Prostate gland (tissue), 2 donors: ENCODE measurements around the gene VIPR2. TPM values are rescaled to one million over a fixed set of nuclear protein-coding genes. Genes with fewer than 3 reads are reported as not detected.

Experiments used
- DNase-seq: peaks from one replicate; pipeline ENCODE4 v3.0.0-alpha.2; 2019; ENCODE audit warnings: low spot score
- H3K27ac ChIP-seq, 2 donors: fragments of 200-600 bp; sonication (generic); 2 replicates each; pipeline ENCODE4 v1.5.1; 2017 to 2019
- H3K27me3 ChIP-seq: fragments of 200-600 bp; sonication (generic); replicated peaks from 2 replicates; pipeline ENCODE4 v1.5.1; 2019; ENCODE audit not compliant: insufficient read depth
- H3K36me3 ChIP-seq, 2 donors: fragments of 200-600 bp; sonication (generic); 1 replicate in 1 of 2; 2 replicates in 1 of 2; pipeline versions ENCODE4 v1.5.1 to v1.8.1; 2017 to 2019
- H3K4me1 ChIP-seq: fragments of 200-600 bp; sonication (generic); replicated peaks from 2 replicates; pipeline ENCODE4 v1.5.1; 2019
- H3K4me3 ChIP-seq, 2 donors: fragments of 200-600 bp; sonication (generic); 2 replicates each; pipeline ENCODE4 v1.5.1; 2017 to 2019
- H3K9me3 ChIP-seq: fragments of 200-600 bp; sonication (generic); 2 replicates; pipeline ENCODE4 v1.5.1; 2017
- POLR2A ChIP-seq: fragments of 450-650 bp; IDR thresholded peaks from one replicate; pipeline ENCODE4 v1.6.1; 2016; ENCODE audit warnings: antibody characterized with exemption, mild to moderate bottlenecking
- POLR2AphosphoS5 ChIP-seq: sonication (generic); formaldehyde crosslinking; IDR thresholded peaks from one replicate; pipeline ENCODE4 v1.6.1; 2017; ENCODE audit warnings: antibody characterized with exemption
- WGBS: methylation state at CpG from one replicate; pipeline ENCODE4 v1.1.5; 2018; 5-methylcytosine and 5-hydroxymethylcytosine counted together
- intact Hi-C: fragments of 100-400 bp; cut with DNase I; formaldehyde crosslinking; loops from one replicate; pipeline ENCODE4 v1.14.2; 2022
- total RNA-seq, 2 donors: library from RNA; depleted of rRNA; stranded (reverse); fragments of >200 nt; gene quantifications; one replicate each; pipeline ENCODE4 v1.1.0, GENCODE V29; 2016
- TF ChIP-seq, protein P1 (sequence below), 4 experiments: fragments of 200-600 bp in 2 of 4; fragments of 450-650 bp in 2 of 4; sonication (generic) in 2 of 4; IDR thresholded peaks; 1 replicate in 3 of 4; 2 replicates in 1 of 4; pipeline ENCODE4 v1.5.1; 2016 to 2019; ENCODE audit warnings: antibody characterized with exemption in 4 of 4, mild to moderate bottlenecking in 2 of 4, moderate library complexity in 2 of 4

The VIPR2 gene
- total RNA-seq, 2 donors from 2014 or later: 1.0 to 13.5 TPM

- H3K9me3 ChIP-seq: no peaks in the 10 kb centered on the region
- TF ChIP-seq POLR2A (no peak), POLR2AphosphoS5 (no peak)
- TF ChIP-seq, protein P1, sequence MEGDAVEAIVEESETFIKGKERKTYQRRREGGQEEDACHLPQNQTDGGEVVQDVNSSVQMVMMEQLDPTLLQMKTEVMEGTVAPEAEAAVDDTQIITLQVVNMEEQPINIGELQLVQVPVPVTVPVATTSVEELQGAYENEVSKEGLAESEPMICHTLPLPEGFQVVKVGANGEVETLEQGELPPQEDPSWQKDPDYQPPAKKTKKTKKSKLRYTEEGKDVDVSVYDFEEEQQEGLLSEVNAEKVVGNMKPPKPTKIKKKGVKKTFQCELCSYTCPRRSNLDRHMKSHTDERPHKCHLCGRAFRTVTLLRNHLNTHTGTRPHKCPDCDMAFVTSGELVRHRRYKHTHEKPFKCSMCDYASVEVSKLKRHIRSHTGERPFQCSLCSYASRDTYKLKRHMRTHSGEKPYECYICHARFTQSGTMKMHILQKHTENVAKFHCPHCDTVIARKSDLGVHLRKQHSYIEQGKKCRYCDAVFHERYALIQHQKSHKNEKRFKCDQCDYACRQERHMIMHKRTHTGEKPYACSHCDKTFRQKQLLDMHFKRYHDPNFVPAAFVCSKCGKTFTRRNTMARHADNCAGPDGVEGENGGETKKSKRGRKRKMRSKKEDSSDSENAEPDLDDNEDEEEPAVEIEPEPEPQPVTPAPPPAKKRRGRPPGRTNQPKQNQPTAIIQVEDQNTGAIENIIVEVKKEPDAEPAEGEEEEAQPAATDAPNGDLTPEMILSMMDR (IDR thresholded peaks at IDR 0.05): no peak
- DNase-seq: no peak
- no peaks in the 10 kb centered on the region for H3K4me1 ChIP-seq
- no peaks in the 10 kb centered on the region for H3K27me3 ChIP-seq
- no peak overlapping the region for H3K27ac ChIP-seq
- intact Hi-C loops: no loop called here
- H3K36me3 ChIP-seq: no peaks in the 10 kb centered on the region
- no peak overlapping the region for H3K4me3 ChIP-seq
- WGBS: 89% methylated on average over 17 of the region's 17 CpGs
Observed at GRCh38 chr7:159094919-159095915, 49.5 kb downstream of the VIPR2 start.

GRCh38 chr7:159094023-159094740 is 50.5 kb downstream of the VIPR2 start:
- no peaks in the 10 kb centered on the region for H3K4me1 ChIP-seq
- no peak overlapping the region for H3K27ac ChIP-seq
- no peak for DNase-seq
- H3K9me3 ChIP-seq: no peaks in the 10 kb centered on the region
- TF ChIP-seq, protein P1 (IDR thresholded peaks at IDR 0.05): no peak
- TF ChIP-seq POLR2AphosphoS5: no peak
- TF ChIP-seq POLR2A: no peak
- intact Hi-C loops: no loop called here
- H3K4me3 ChIP-seq: no peak overlapping the region
- H3K27me3 ChIP-seq: no peaks in the 10 kb centered on the region
- 83% methylated on average over 16 of the region's 16 CpGs for WGBS
- H3K36me3 ChIP-seq: no peaks in the 10 kb centered on the region

- TF ChIP-seq, protein P1 (IDR thresholded peaks at IDR 0.05): no peak
- TF ChIP-seq POLR2A: no peak
- no peak for TF ChIP-seq POLR2AphosphoS5
- Histone ChIP-seq H3K27ac (no peak overlapping the region), H3K4me3 (no peak overlapping the region), H3K36me3 (no peaks in the 10 kb centered on the region), H3K4me1 (no peaks in the 10 kb centered on the region), H3K27me3 (no peaks in the 10 kb centered on the region), H3K9me3 (no peaks in the 10 kb centered on the region)
- WGBS: 93% methylated on average over 24 of the region's 31 CpGs
- intact Hi-C loops: no loop called here
- no peak for DNase-seq
Observed at GRCh38 chr7:159093351-159093971, 51.2 kb downstream of the VIPR2 start.

DNA sequence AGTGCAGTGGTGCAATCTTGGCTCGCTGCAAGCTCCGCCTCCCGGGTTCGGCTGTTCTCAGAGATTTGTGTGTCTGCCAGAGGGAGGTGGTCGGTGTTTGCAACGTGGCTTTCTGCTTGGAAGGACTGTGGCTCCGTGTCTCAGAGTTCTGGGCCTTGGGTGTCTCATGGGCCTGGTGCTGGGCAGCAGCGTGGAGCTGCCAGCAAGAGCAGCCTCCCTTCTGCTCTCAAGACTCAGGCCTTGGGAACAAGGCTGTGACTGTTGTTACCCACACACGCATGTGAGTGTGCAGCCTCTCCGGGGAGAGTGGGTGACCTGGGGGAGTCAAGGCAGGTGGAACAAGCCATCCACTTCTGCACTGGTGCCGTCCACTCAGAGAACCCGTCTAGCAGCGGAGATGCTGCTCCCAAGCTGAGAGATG is 52.0 kb downstream of the VIPR2 start:
- no peak for TF ChIP-seq POLR2AphosphoS5
- DNase-seq: no peak
- no peaks in the 10 kb centered on the region for H3K4me1 ChIP-seq
- no peak overlapping the region for H3K27ac ChIP-seq
- WGBS: 69% methylated on average over 13 of the region's 13 CpGs
- intact Hi-C loops: no loop called here
- no peak overlapping the region for H3K4me3 ChIP-seq
- H3K9me3 ChIP-seq: no peaks in the 10 kb centered on the region
- H3K27me3 ChIP-seq: no peaks in the 10 kb centered on the region
- H3K36me3 ChIP-seq: no peaks in the 10 kb centered on the region
